Measurements from ENCODE around the gene UBXN2A.

The UBXN2A gene

GRCh38 chr2:23918837-23919489 is 21.3 kb upstream of the UBXN2A start:
- no peak overlapping the region for H3K27ac ChIP-seq (ENCODE audit: low read length)
- no peaks in the 10 kb centered on the region for H3K36me3 ChIP-seq (ENCODE audit: insufficient read depth, low read depth, low read length)
- no peak overlapping the region for H3K4me3 ChIP-seq (ENCODE audit: low read length)
- H3K9me3 ChIP-seq (ENCODE audit: insufficient read depth, low read depth, low read length) = no peaks in the 10 kb centered on the region
- no peaks in the 10 kb centered on the region for H3K27me3 ChIP-seq (ENCODE audit: insufficient read depth, low read length)
- H3K9ac ChIP-seq (ENCODE audit: low read depth, low read length) = no peak overlapping the region
- peaks cover 9% of the 10 kb centered on the region for H3K4me1 ChIP-seq (ENCODE audit: insufficient read depth, low read length)

- Histone ChIP-seq H3K4me3 (ENCODE audit: low read length) (peak overlapping the region; percentile 84), H3K27ac (ENCODE audit: low read length) (no peak overlapping the region), H3K9ac (ENCODE audit: low read depth, low read length) (peak overlapping the region; percentile 97; the same call in 1 of the 2 replicates), H3K4me1 (ENCODE audit: insufficient read depth, low read length) (peaks cover 3% of the 10 kb centered on the region; the same call in 1 of the 2 replicates), H3K9me3 (ENCODE audit: insufficient read depth, low read depth, low read length) (no peaks in the 10 kb centered on the region), H3K36me3 (ENCODE audit: insufficient read depth, low read depth, low read length) (no peaks in the 10 kb centered on the region), H3K27me3 (ENCODE audit: insufficient read depth, low read length) (no peaks in the 10 kb centered on the region)
Observed at GRCh38 chr2:23924589-23925359, 15.5 kb upstream of the UBXN2A start.

- Histone ChIP-seq H3K27ac (ENCODE audit: low read length) (peak overlapping the region; percentile 85), H3K9ac (ENCODE audit: low read depth, low read length) (peak overlapping the region; percentile 97), H3K27me3 (ENCODE audit: insufficient read depth, low read length) (no peaks in the 10 kb centered on the region), H3K4me3 (ENCODE audit: low read length) (peak overlapping the region; percentile 84), H3K9me3 (ENCODE audit: insufficient read depth, low read depth, low read length) (no peaks in the 10 kb centered on the region), H3K4me1 (ENCODE audit: insufficient read depth, low read length) (peaks cover 3% of the 10 kb centered on the region; the same call in 1 of the 2 replicates), H3K36me3 (ENCODE audit: insufficient read depth, low read depth, low read length) (no peaks in the 10 kb centered on the region)
Observed at GRCh38 chr2:23925702-23926289, 14.5 kb upstream of the UBXN2A start.

- Histone ChIP-seq H3K4me3 (ENCODE audit: low read length) (peak overlapping the region; percentile 84), H3K27ac (ENCODE audit: low read length) (peak overlapping the region; percentile 85), H3K4me1 (ENCODE audit: insufficient read depth, low read length) (peaks cover 3% of the 10 kb centered on the region; the same call in 1 of the 2 replicates), H3K9ac (ENCODE audit: low read depth, low read length) (peak overlapping the region; percentile 97), H3K27me3 (ENCODE audit: insufficient read depth, low read length) (no peaks in the 10 kb centered on the region), H3K9me3 (ENCODE audit: insufficient read depth, low read depth, low read length) (no peaks in the 10 kb centered on the region), H3K36me3 (ENCODE audit: insufficient read depth, low read depth, low read length) (no peaks in the 10 kb centered on the region)
Observed at GRCh38 chr2:23926290-23926749, 13.9 kb upstream of the UBXN2A start.

GRCh38 chr2:23926750-23927571 is 13.3 kb upstream of the UBXN2A start, which contains the start of gene ATAD2B:
ATAD2B (minus strand) TSS chr2:23927123; CDS start chr2:23926770, 353 bp downstream.
- Histone ChIP-seq H3K27me3 (ENCODE audit: insufficient read depth, low read length) (no peaks in the 10 kb centered on the region), H3K4me3 (ENCODE audit: low read length) (peak within 1 kb of the TSS; percentile 84), H3K4me1 (ENCODE audit: insufficient read depth, low read length) (peaks cover 3% of the 10 kb centered on the region; the same call in 1 of the 2 replicates), H3K27ac (ENCODE audit: low read length) (peak within 1 kb of the TSS; percentile 97), H3K9ac (ENCODE audit: low read depth, low read length) (peak within 1 kb of the TSS; percentile 99), H3K36me3 (ENCODE audit: insufficient read depth, low read depth, low read length) (no peaks in the 10 kb centered on the region), H3K9me3 (ENCODE audit: insufficient read depth, low read depth, low read length) (no peaks in the 10 kb centered on the region)

- Histone ChIP-seq H3K27ac (ENCODE audit: low read length) (no peak overlapping the region), H3K36me3 (ENCODE audit: insufficient read depth, low read depth, low read length) (no peaks in the 10 kb centered on the region), H3K4me3 (ENCODE audit: low read length) (no peak overlapping the region), H3K9me3 (ENCODE audit: insufficient read depth, low read depth, low read length) (no peaks in the 10 kb centered on the region), H3K27me3 (ENCODE audit: insufficient read depth, low read length) (no peaks in the 10 kb centered on the region), H3K9ac (ENCODE audit: low read depth, low read length) (no peak overlapping the region), H3K4me1 (ENCODE audit: insufficient read depth, low read length) (peaks cover 3% of the 10 kb centered on the region; the same call in 1 of the 2 replicates)
Observed at GRCh38 chr2:23934259-23934658, 6.0 kb upstream of the UBXN2A start.

- Histone ChIP-seq H3K36me3 (ENCODE audit: insufficient read depth, low read depth, low read length) (no peaks in the 10 kb centered on the region), H3K27ac (ENCODE audit: low read length) (peak overlapping the region; percentile 36), H3K9me3 (ENCODE audit: insufficient read depth, low read depth, low read length) (no peaks in the 10 kb centered on the region), H3K4me1 (ENCODE audit: insufficient read depth, low read length) (peaks cover 3% of the 10 kb centered on the region), H3K9ac (ENCODE audit: low read depth, low read length) (peak overlapping the region; percentile 88), H3K27me3 (ENCODE audit: insufficient read depth, low read length) (no peaks in the 10 kb centered on the region; the same call in 1 of the 2 replicates), H3K4me3 (ENCODE audit: low read length) (peak overlapping the region; percentile 96)
Observed at GRCh38 chr2:23940718-23941620, 706 bp downstream of the UBXN2A start.

GRCh38 chr2:23941644-23942043 is 1.4 kb downstream of the UBXN2A start:
- Histone ChIP-seq H3K4me3 (ENCODE audit: low read length) (peak overlapping the region; percentile 96; the same call in 1 of the 2 replicates), H3K27me3 (ENCODE audit: insufficient read depth, low read length) (no peaks in the 10 kb centered on the region; the same call in 1 of the 2 replicates), H3K9me3 (ENCODE audit: insufficient read depth, low read depth, low read length) (no peaks in the 10 kb centered on the region), H3K9ac (ENCODE audit: low read depth, low read length) (no peak overlapping the region), H3K36me3 (ENCODE audit: insufficient read depth, low read depth, low read length) (no peaks in the 10 kb centered on the region), H3K4me1 (ENCODE audit: insufficient read depth, low read length) (peaks cover 3% of the 10 kb centered on the region), H3K27ac (ENCODE audit: low read length) (no peak overlapping the region)

- H3K4me3 ChIP-seq (ENCODE audit: low read length) = no peak overlapping the region
- H3K9me3 ChIP-seq (ENCODE audit: insufficient read depth, low read depth, low read length) = no peaks in the 10 kb centered on the region
- H3K9ac ChIP-seq (ENCODE audit: low read depth, low read length) = no peak overlapping the region
Observed at GRCh38 chr2:23943666-23944065, 3.4 kb downstream of the UBXN2A start.

GRCh38 chr2:23944527-23944926 is 4.3 kb downstream of the UBXN2A start:
- H3K27ac ChIP-seq (ENCODE audit: low read length) = no peak overlapping the region
- H3K4me1 ChIP-seq (ENCODE audit: insufficient read depth, low read length) = no peaks in the 10 kb centered on the region; the same call in none of the 2 replicates
- no peaks in the 10 kb centered on the region for H3K36me3 ChIP-seq (ENCODE audit: insufficient read depth, low read depth, low read length)
- no peak overlapping the region for H3K9ac ChIP-seq (ENCODE audit: low read depth, low read length)
- H3K27me3 ChIP-seq (ENCODE audit: insufficient read depth, low read length) = no peaks in the 10 kb centered on the region; the same call in 1 of the 2 replicates
- no peak overlapping the region for H3K4me3 ChIP-seq (ENCODE audit: low read length)
- H3K9me3 ChIP-seq (ENCODE audit: insufficient read depth, low read depth, low read length) = no peaks in the 10 kb centered on the region

More at GRCh38 chr2:23943666-23944065, 3.4 kb downstream of the UBXN2A start:
- Histone ChIP-seq H3K36me3 (ENCODE audit: insufficient read depth, low read depth, low read length) (no peaks in the 10 kb centered on the region), H3K27me3 (ENCODE audit: insufficient read depth, low read length) (no peaks in the 10 kb centered on the region; the same call in 1 of the 2 replicates), H3K27ac (ENCODE audit: low read length) (no peak overlapping the region), H3K4me1 (ENCODE audit: insufficient read depth, low read length) (peaks cover 3% of the 10 kb centered on the region)
